Dendritic cell treated with granulocyte-macrophage colony-stimulating factor and Interleukin-4, amounts not matched to agents 40 ng/mL and 50 ng/mL, for 4 days (primary cell): Measurements from ENCODE around the gene FBXW4.

Experiments used
- H3K27ac Mint-ChIP-seq: one replicate; pipeline ENCODE4 v1.8.0; 2022; ENCODE audit warnings: mild to moderate bottlenecking, mixed read lengths
- H3K27me3 Mint-ChIP-seq: one replicate; pipeline ENCODE4 v1.8.0; 2022; ENCODE audit warnings: mild to moderate bottlenecking, mixed read lengths
- H3K36me3 Mint-ChIP-seq: one replicate; pipeline ENCODE4 v1.8.0; 2022; ENCODE audit warnings: low read depth, mixed read lengths
- H3K4me1 Mint-ChIP-seq: one replicate; pipeline ENCODE4 v1.8.0; 2022; ENCODE audit warnings: low read depth, mixed read lengths
- H3K4me3 Mint-ChIP-seq: one replicate; pipeline ENCODE4 v1.8.0; 2022; ENCODE audit warnings: mild to moderate bottlenecking, moderate library complexity, mixed read lengths
- H3K9me3 Mint-ChIP-seq: one replicate; pipeline ENCODE4 v1.8.0; 2022; ENCODE audit warnings: mixed read lengths
- intact Hi-C: fragments of 100-400 bp; cut with micrococcal nuclease; formaldehyde crosslinking; loops from one replicate; pipeline ENCODE4 v1.15.0; 2022

Gene FBXW4

DNA sequence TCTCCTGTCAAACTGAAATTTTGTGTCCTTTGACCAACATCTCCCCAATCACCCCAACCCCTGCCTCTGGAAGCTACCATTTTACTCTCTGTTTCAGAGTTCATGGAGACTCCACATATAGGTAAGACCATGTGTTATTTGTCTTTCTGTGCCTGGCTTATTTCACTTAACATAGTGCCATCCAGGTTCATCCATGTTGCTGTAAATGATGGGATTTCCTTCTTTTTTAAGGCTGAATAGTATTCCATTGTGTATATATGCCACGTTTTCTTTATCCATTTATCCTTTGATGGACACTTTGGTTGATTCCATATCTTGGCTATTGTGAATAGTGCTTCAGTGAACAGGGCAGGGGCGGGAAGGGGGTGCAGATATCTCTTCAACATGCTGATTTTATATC lies 18.0 kb upstream of the FBXW4 start:
- peaks cover 16% of the 10 kb centered on the region for H3K4me1 Mint-ChIP-seq
- no peak overlapping the region for H3K27ac Mint-ChIP-seq
- intact Hi-C loops = no loop called here
- H3K4me3 Mint-ChIP-seq = no peak overlapping the region
- H3K36me3 Mint-ChIP-seq = no peaks in the 10 kb centered on the region
- H3K27me3 Mint-ChIP-seq = peaks cover 23% of the 10 kb centered on the region
- no peaks in the 10 kb centered on the region for H3K9me3 Mint-ChIP-seq

DNA sequence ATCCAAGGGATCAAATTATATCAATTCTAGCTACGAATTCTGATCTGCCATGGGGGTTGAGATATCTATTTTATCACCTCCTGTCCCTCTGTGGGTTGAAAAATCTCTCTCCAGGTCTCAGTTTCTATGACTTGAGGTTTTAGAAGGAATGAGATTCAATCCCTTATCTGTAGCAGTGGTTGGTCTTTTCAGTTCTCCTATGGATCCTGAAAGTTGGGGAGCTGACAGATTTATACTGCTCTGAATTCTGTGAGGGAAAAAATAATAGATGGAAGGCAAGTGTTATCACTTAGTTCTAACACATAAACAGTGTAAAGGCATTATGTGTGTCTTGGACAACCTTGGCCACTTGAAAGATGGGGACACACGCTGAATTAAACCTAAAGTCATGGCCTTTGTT lies 15.8 kb upstream of the FBXW4 start:
- no peaks in the 10 kb centered on the region for H3K36me3 Mint-ChIP-seq
- H3K4me3 Mint-ChIP-seq = no peak overlapping the region
- no peaks in the 10 kb centered on the region for H3K9me3 Mint-ChIP-seq
- H3K27me3 Mint-ChIP-seq = peaks cover 34% of the 10 kb centered on the region
- H3K27ac Mint-ChIP-seq = no peak overlapping the region
- peaks cover 11% of the 10 kb centered on the region for H3K4me1 Mint-ChIP-seq
- intact Hi-C loops = no loop called here

DNA sequence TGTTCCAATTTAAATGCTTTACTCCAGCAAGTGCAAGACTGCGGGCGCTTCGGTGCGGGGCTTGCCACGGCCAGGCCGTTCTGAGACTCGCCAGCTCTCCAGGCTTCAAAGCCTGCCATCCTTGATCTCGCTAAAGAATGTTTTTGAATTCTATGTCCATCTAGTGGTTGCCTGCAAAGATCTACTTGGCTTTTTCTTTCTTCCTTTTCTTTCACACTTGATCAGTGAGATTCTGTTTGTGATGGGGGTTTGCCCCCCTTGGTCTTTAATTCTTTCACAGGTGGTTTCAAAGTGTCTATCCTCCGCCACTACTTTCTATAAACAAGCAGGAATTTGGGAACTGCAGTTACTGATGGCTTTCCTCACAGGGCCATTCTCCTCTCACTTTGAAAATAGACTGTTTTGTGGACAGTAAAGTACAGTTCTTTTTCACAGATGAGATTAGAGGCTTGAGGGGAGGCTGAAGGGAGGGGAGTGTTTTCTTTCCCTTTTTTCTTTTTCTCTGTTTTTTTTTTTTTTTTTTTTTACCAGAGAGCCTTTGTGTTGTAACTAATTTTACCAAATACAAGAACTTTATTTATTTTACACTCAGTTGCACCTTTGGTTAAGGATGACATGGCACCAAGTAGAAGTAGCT lies 15.2 kb upstream of the FBXW4 start:
- intact Hi-C loops = no loop called here
- no peak overlapping the region for H3K4me3 Mint-ChIP-seq
- H3K27me3 Mint-ChIP-seq = peaks cover 31% of the 10 kb centered on the region
- H3K9me3 Mint-ChIP-seq = no peaks in the 10 kb centered on the region
- H3K4me1 Mint-ChIP-seq = peaks cover 11% of the 10 kb centered on the region
- no peaks in the 10 kb centered on the region for H3K36me3 Mint-ChIP-seq
- no peak overlapping the region for H3K27ac Mint-ChIP-seq

DNA sequence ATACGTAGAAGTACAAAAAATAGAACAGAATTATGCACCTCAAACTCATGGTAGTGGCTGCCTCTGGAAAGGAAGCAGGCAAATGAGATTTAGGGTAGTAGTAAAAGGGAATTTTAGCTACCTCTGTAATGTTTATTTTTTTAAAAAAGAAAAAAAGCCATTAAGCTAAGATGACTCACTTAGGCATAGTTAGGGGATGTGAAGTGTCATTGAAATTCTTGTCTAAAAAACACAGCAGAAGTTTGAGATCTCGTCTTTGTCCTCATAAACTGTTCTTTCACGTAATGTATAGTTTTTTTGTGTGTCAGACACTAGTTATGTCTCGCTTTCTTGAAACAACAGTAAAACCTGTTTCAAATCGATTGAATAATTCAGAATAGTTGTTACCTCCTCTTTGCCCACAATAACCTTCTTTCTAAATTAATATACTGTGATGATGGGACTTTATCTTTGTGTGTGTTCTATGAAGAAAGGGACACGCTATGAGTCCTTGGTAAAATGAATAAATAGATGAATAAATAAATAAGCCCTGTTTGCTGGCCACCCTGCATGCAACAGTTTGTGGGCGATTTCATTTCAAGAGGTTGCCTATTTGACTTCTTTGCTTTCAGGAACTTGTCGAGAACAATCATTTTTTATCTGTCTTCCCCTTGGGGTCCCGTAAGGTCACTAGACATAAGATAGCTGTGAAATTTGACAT lies 14.5 kb upstream of the FBXW4 start:
- H3K4me3 Mint-ChIP-seq = no peak overlapping the region
- H3K27ac Mint-ChIP-seq = no peak overlapping the region
- H3K9me3 Mint-ChIP-seq = no peaks in the 10 kb centered on the region
- intact Hi-C loops = no loop called here
- H3K4me1 Mint-ChIP-seq = peaks cover 11% of the 10 kb centered on the region
- peaks cover 31% of the 10 kb centered on the region for H3K27me3 Mint-ChIP-seq
- no peaks in the 10 kb centered on the region for H3K36me3 Mint-ChIP-seq

DNA sequence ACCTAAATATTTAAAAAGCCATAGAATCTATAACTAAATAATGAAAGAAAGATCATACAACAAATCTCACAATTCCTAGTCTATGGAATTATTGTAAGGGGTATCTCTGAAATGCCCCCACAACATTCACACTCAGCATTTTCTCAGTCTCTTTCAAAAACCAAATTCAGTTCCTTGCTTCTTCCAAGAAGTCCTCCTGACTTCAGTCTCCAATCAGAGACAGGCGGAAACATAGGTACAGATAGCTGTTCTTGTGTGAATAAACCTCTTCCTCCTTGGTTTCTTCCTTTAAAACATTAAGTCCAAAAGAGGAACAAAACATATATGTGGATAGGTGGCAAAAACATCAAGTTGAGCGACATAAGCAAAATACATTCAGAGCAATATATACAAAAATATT lies 13.9 kb upstream of the FBXW4 start:
- intact Hi-C loops = no loop called here
- H3K36me3 Mint-ChIP-seq = no peaks in the 10 kb centered on the region
- no peak overlapping the region for H3K27ac Mint-ChIP-seq
- peaks cover 11% of the 10 kb centered on the region for H3K4me1 Mint-ChIP-seq
- no peak overlapping the region for H3K4me3 Mint-ChIP-seq
- peaks cover 31% of the 10 kb centered on the region for H3K27me3 Mint-ChIP-seq
- no peaks in the 10 kb centered on the region for H3K9me3 Mint-ChIP-seq

DNA sequence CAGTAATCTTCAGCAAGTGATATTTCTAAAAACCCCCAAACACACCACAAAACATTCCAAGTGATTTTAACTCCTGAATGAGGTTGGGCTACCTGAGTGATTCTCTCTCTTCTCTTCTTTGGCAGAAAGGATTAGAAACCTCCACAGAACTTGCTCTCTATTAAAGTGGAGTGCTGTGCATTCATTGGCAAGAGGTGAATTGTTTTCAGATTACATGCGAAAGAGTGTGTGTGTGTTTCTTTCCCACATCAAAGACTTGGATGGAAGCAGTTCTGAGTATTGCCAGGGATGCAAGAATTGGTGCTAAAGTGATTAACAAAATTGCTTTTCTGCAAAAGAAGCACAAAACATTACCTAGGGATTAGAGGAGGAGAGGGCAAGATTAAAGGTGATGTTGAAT lies 13.1 kb upstream of the FBXW4 start:
- intact Hi-C loops = no loop called here
- Mint-ChIP-seq H3K36me3 (no peaks in the 10 kb centered on the region), H3K27ac (no peak overlapping the region), H3K9me3 (no peaks in the 10 kb centered on the region), H3K27me3 (peaks cover 26% of the 10 kb centered on the region), H3K4me3 (no peak overlapping the region), H3K4me1 (peaks cover 11% of the 10 kb centered on the region)

DNA sequence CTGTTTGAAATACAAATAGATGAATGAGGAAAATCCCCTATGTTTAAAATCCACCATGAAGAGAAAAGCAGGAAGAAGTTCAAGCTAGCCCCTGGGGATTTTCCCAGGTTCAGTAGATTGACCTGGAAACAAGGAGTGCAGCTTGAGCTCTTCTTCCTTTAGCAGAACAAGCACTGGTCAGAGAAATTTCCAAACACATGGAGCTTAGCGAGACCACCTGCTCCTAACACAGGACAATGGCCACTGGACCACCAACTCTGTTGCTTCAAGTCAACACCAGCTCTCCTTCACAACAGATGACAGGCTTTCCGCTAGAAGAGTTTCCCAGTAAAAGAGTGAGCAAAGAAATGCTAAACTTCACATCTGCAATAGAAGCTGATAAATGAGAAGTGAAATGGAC lies 9.4 kb upstream of the FBXW4 start:
- Mint-ChIP-seq H3K4me3 (no peak overlapping the region), H3K9me3 (no peaks in the 10 kb centered on the region), H3K4me1 (peaks cover 11% of the 10 kb centered on the region), H3K36me3 (no peaks in the 10 kb centered on the region), H3K27me3 (peaks cover 15% of the 10 kb centered on the region), H3K27ac (no peak overlapping the region)
- intact Hi-C loops = no loop called here

DNA sequence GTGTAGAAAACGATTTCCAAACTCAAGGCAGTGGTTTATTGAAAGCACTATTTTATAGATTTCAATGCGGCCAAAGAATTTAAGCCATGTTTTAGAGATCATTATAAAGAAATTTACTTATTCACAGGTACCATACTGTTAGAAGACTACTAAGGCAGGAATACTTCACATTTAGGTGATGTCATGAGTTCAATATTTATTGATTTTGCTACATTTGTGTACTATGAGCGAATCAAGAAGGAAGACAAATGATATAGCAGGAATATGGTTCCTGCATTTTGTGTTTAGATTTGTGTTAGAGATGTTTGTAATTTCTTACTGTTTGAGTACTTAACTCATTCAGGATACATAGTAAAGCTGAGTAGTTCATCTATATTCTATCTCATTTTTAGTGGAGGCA lies 1.7 kb upstream of the FBXW4 start:
- Mint-ChIP-seq H3K4me1 (peaks cover 20% of the 10 kb centered on the region), H3K4me3 (no peak overlapping the region), H3K27me3 (no peaks in the 10 kb centered on the region), H3K9me3 (no peaks in the 10 kb centered on the region), H3K36me3 (peaks cover 14% of the 10 kb centered on the region), H3K27ac (no peak overlapping the region)
- intact Hi-C loops = no loop called here

DNA sequence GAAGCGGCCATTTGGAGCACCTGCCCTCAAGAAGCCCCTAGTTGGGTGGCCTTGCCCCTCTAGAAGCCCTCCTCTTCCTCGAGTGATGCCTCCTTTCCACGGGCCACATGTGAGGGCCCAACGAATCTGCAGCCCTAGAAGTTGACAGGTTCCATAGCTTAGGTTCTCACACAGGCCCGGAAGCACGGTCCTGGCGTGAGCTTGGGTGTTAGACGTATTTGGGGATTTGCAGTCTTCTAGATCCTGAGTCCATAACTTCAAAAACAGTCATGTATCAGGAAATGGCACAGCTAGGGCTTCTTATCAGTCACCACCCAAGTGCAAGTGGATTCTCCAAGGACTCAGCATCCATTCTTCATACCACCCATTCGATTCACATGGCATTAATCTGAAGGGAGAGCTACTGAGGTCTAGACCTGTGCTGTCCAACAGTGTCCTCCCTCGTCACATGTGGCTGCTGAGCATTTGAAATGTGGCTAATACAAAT lies 477 bp upstream of the FBXW4 start:
- peaks cover 14% of the 10 kb centered on the region for H3K36me3 Mint-ChIP-seq
- no peaks in the 10 kb centered on the region for H3K9me3 Mint-ChIP-seq
- peak overlapping the region; percentile 99 for H3K27ac Mint-ChIP-seq
- peaks cover 27% of the 10 kb centered on the region for H3K4me1 Mint-ChIP-seq
- intact Hi-C loops = no loop called here
- no peaks in the 10 kb centered on the region for H3K27me3 Mint-ChIP-seq
- peak overlapping the region; percentile 71 for H3K4me3 Mint-ChIP-seq

DNA sequence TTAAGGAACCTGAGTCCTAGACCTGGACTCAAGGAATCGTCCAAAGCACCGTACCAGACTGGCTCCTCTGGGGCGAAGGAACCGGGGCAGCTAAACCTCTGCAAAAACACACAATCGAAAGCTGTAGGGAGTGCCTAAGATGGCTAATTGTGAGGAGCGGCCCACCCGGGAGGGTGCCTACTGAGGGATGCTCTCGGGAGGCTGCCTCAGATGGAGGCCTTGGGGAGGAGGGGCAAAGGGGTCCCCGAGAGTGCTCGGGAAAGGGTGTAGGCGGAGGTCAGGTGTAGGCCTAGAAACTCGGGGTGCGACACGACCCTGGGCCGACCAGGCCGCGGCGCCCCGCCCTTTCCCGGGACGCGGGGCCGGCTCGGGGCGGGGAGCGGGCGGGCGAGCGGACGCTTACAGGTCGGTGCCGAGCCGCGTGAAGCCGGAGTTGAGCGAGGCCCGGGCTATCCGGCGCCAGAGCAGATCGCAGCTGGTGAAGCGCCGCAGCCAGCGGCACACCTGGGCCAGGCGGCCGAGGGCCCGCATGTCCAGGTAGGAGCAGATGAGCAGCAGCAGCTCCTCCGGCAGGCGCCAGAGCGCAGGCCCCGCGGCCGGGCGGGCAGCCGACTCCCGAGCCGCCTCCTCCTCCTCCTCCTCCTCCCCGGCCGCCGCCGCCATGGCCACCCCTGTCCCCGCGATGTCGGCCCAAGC lies 844 bp downstream of the FBXW4 start:
- peaks cover 14% of the 10 kb centered on the region for H3K36me3 Mint-ChIP-seq

DNA sequence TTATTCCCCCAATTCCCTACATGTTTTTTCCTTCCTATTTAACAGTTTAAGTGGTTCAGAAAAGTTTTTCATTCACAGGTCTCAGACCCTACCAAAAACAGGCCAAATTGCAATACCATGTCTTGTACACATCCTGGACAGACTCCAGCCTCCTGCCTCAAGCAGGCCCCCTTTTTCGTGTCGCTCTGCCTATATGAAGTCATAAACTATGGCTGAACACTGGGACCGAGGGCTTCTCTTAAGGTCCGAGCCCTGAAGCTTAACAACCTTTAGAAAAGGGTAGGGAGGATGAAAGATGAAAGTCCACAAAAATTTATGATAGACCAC lies 1.4 kb downstream of the FBXW4 start:
- Mint-ChIP-seq H3K4me1 (peaks cover 25% of the 10 kb centered on the region), H3K27me3 (no peaks in the 10 kb centered on the region), H3K4me3 (peak overlapping the region; percentile 96), H3K9me3 (no peaks in the 10 kb centered on the region), H3K36me3 (peaks cover 14% of the 10 kb centered on the region), H3K27ac (peak overlapping the region; percentile 99)
- intact Hi-C loops = no loop called here

More for the DNA sequence above, 844 bp downstream of the FBXW4 start:
- intact Hi-C loops = no loop called here
- Mint-ChIP-seq H3K4me3 (peak overlapping the region; percentile 96), H3K9me3 (no peaks in the 10 kb centered on the region), H3K4me1 (peaks cover 25% of the 10 kb centered on the region), H3K27ac (peak overlapping the region; percentile 99), H3K27me3 (no peaks in the 10 kb centered on the region)

DNA sequence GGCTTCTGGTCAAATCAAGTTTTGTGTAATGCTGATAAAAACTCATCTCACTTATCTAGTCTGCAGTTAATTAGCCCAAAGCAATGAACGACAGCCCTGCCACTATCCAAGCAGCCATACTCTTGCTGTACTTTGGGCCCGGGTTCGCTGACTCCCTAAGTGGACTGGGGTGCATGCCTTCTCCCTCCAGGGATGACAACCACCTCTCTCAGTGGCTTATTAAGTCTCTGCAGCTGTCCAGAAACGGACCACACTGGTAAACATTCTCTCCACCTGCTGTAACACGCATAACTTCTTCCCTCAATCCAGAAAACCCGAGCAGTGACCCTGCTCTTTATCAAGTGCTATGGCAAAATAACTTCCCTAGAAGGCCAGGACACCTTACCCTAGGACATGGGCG lies 3.9 kb downstream of the FBXW4 start:
- Mint-ChIP-seq H3K4me3 (no peak overlapping the region), H3K36me3 (peaks cover 26% of the 10 kb centered on the region), H3K4me1 (peaks cover 32% of the 10 kb centered on the region), H3K27ac (no peak overlapping the region), H3K9me3 (no peaks in the 10 kb centered on the region), H3K27me3 (no peaks in the 10 kb centered on the region)
- intact Hi-C loops = no loop called here

DNA sequence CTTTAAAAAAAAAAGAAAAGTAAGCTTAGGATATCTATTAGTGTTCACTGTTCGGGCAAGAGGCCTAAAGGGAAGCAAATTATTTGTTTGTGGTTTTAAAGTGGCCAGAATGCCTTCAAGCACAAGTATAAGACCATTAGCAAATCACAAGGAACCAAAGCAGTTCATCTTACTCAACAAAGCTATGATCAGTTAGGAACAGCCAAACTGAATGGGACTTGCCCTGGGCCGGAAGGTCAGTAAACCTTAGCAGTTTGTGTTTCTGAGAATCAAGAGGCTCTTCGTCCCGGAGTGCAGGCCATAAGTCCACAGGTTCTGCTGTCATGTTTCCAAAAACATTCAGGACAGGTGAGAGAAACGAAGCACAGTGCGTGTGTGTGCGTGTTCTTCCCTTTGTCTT lies 4.5 kb downstream of the FBXW4 start:
- peaks cover 26% of the 10 kb centered on the region for H3K36me3 Mint-ChIP-seq
- H3K9me3 Mint-ChIP-seq = no peaks in the 10 kb centered on the region
- H3K4me3 Mint-ChIP-seq = no peak overlapping the region
- no peak overlapping the region for H3K27ac Mint-ChIP-seq
- H3K27me3 Mint-ChIP-seq = no peaks in the 10 kb centered on the region
- peaks cover 30% of the 10 kb centered on the region for H3K4me1 Mint-ChIP-seq
- intact Hi-C loops = no loop called here

DNA sequence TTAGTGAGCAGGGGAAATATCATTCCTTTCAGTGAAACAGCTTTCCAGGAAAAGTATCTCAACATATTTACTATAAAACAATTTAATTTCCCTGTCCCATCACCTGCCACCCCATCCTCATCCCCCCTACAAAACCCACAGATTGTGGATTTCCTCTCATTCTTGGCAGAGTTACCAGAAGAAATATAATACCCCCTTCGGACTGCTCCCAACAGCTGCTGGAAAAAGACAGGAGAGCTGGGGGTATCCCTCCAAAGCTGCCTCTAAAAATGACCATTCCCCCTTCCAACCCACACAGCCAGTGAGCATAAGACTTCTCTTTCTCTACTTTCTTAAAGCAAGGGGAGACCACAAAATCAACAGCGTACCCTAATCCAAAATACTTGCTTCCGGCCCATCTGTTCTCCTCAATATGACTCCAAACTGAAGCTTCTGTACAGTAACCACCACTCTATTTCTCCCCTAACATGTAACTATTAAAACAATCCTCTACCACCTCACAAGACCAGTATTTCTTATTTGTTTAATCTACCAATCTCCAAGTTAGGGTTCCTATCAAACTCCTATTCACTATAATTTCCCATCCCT lies 7.8 kb downstream of the FBXW4 start:
- intact Hi-C loops = no loop called here
- Mint-ChIP-seq H3K4me3 (no peak overlapping the region), H3K4me1 (peaks cover 33% of the 10 kb centered on the region)

More for the DNA sequence above, 7.8 kb downstream of the FBXW4 start:
- Mint-ChIP-seq H3K27ac (no peak overlapping the region), H3K36me3 (peaks cover 19% of the 10 kb centered on the region), H3K9me3 (no peaks in the 10 kb centered on the region), H3K27me3 (no peaks in the 10 kb centered on the region)
